ENCODE data around the gene MED13L. TPM values are rescaled to one million over a fixed set of nuclear protein-coding genes. Genes with fewer than 3 reads are reported as not detected.

Gene MED13L
- total and polyA plus RNA-seq, 2 of the 4 experiments (the other 2 are of a cell fraction) = 17.9 to 49.1 TPM

GRCh38 chr12:115912440-115912839 lies 365.1 kb downstream of the MED13L start:
- Histone ChIP-seq H3K4me2 (ENCODE audit: low read depth, low read length) (no peak overlapping the region), H3K9me1 (ENCODE audit: insufficient read depth, low read length) (no peaks in the 10 kb centered on the region), H3K4me3 (ENCODE audit: insufficient read depth, low read depth, low read length) (no peak overlapping the region), H4K5ac (ENCODE audit: low read depth, low read length) (no peak overlapping the region), H3K79me1 (ENCODE audit: low read depth in 1 of 2, low read length in 2 of 2) (no peaks in the 10 kb centered on the region), H4K91ac (ENCODE audit: insufficient read depth, low read depth, low read length) (no peak overlapping the region), H4K8ac (ENCODE audit: low read depth in 2 of 2, low read length in 2 of 2) (no peak overlapping the region), H3K4ac (ENCODE audit: low read depth, low read length) (no peak overlapping the region), H4K20me1 (ENCODE audit: insufficient read depth, low read length) (no peaks in the 10 kb centered on the region), H2BK15ac (ENCODE audit: low read depth, low read length) (no peak overlapping the region), H3K27me3 (ENCODE audit: control insufficient read depth, insufficient read depth, low read length) (peaks cover 23% of the 10 kb centered on the region), H3K56ac (ENCODE audit: extremely low read depth, insufficient read depth, low read length) (no peak overlapping the region), H2AK9ac (replicated peaks; ENCODE audit: low read depth, low read length, poor library complexity) (no peak overlapping the region), H3K36me3 (ENCODE audit: control insufficient read depth, insufficient read depth, low read length) (no peaks in the 10 kb centered on the region), H2AK5ac (ENCODE audit: low read depth, low read length) (no peak overlapping the region), H3K4me1 (ENCODE audit: control insufficient read depth, insufficient read depth, low read length) (no peaks in the 10 kb centered on the region), H2BK20ac (ENCODE audit: low read depth, low read length) (no peak overlapping the region), H3K9ac (ENCODE audit: low read depth, low read length) (no peak overlapping the region), H3K14ac (replicated peaks; ENCODE audit: low read depth, low read length) (no peak overlapping the region), H3K18ac (ENCODE audit: low read depth, low read length) (no peak overlapping the region), H3K23ac (ENCODE audit: low read depth, low read length) (no peak overlapping the region), H2AFZ (replicated peaks; ENCODE audit: low read length, poor library complexity) (no peak overlapping the region), H3K27ac (ENCODE audit: insufficient read depth, low read length) (no peak overlapping the region), H2BK5ac (ENCODE audit: low read depth, low read length, poor library complexity, severe bottlenecking) (no peak overlapping the region), H2BK120ac (ENCODE audit: low read depth, low read length) (no peak overlapping the region), H3K9me3 (ENCODE audit: control insufficient read depth, insufficient read depth, low read length) (0 out of 2 replicates have a peak, but pooled peaks cover 1% of the 10 kb centered on the region)
- ChIA-PET POLR2A (ENCODE audit: unreplicated experiment) (no interaction called here), CTCF (no interaction called here)
- intact Hi-C loops (cut with micrococcal nuclease) (no loop called here), in situ Hi-C loops (cut with MboI; ENCODE audit: low sequenced_read_pairs) (loop anchor here (10.0 kb wide), 1 partner anchor 1928 kb away; no protein-coding TSS in a partner anchor), dilution Hi-C loops (cut with HindIII; ENCODE audit: low sequenced_read_pairs, unreplicated experiment) (no loop called here)
- BruUV-seq (replicated peaks) = no TSS peak
- no peak for DNase-seq
- TF ChIP-seq CEBPB (IDR thresholded peaks at IDR 0.05; ENCODE audit: low read depth, low read length) (no peak), SMC3 (IDR thresholded peaks at IDR 0.05; ENCODE audit: low read depth, low read length) (no peak), MAFK (IDR thresholded peaks at IDR 0.05; ENCODE audit: low read depth, low read length) (no peak), BHLHE40 (IDR thresholded peaks at IDR 0.05; ENCODE audit: low read depth, low read length) (no peak), RCOR1 (IDR thresholded peaks at IDR 0.05; ENCODE audit: insufficient replicate concordance, low read length) (no peak), USF2 (IDR thresholded peaks at IDR 0.05; ENCODE audit: low read depth, low read length) (no peak), MXI1 (IDR thresholded peaks at IDR 0.05; ENCODE audit: borderline replicate concordance, low read depth, low read length) (no peak), FOS (IDR thresholded peaks at IDR 0.05; ENCODE audit: low read depth, low read length) (no peak)
- TF ChIP-seq, protein P1, sequence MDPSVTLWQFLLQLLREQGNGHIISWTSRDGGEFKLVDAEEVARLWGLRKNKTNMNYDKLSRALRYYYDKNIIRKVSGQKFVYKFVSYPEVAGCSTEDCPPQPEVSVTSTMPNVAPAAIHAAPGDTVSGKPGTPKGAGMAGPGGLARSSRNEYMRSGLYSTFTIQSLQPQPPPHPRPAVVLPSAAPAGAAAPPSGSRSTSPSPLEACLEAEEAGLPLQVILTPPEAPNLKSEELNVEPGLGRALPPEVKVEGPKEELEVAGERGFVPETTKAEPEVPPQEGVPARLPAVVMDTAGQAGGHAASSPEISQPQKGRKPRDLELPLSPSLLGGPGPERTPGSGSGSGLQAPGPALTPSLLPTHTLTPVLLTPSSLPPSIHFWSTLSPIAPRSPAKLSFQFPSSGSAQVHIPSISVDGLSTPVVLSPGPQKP (IDR thresholded peaks at IDR 0.05; ENCODE audit: borderline replicate concordance, low read depth, low read length) = no peak
- TF ChIP-seq, protein P2, sequence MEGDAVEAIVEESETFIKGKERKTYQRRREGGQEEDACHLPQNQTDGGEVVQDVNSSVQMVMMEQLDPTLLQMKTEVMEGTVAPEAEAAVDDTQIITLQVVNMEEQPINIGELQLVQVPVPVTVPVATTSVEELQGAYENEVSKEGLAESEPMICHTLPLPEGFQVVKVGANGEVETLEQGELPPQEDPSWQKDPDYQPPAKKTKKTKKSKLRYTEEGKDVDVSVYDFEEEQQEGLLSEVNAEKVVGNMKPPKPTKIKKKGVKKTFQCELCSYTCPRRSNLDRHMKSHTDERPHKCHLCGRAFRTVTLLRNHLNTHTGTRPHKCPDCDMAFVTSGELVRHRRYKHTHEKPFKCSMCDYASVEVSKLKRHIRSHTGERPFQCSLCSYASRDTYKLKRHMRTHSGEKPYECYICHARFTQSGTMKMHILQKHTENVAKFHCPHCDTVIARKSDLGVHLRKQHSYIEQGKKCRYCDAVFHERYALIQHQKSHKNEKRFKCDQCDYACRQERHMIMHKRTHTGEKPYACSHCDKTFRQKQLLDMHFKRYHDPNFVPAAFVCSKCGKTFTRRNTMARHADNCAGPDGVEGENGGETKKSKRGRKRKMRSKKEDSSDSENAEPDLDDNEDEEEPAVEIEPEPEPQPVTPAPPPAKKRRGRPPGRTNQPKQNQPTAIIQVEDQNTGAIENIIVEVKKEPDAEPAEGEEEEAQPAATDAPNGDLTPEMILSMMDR (conservative IDR thresholded peaks at IDR 0.05; ENCODE audit: low read depth, low read length) = no peak
- WGBS, 2 experiments (ENCODE audit: extremely low coverage in 2 of 2, insufficient read length in 1 of 2) = no CpG with 5 or more reads among the region's 1 CpG
- no peak for ATAC-seq (ENCODE audit: low read depth)
